HG02623 (cell line): ENCODE measurements around the gene LIPH.
"Not testable (repeated sequence)": the region's sequence is repeated elsewhere in the genome, so short reads cannot be mapped to it uniquely, and the experiment has no call there.

Source experiments
- ATAC-seq: cut with Tn5 transposase; IDR thresholded peaks from one replicate; pipeline ENCODE4 v1.9.1; 2021; ENCODE audit warnings: moderate library complexity; ENCODE audit not compliant: unreplicated experiment

LIPH gene

GRCh38 chr3:185552358-185552877, at the start of gene LIPH:
Gene LIPH (minus strand): TSS chr3:185552588. CDS start chr3:185552471, 117 bp downstream.
- peak; percentile 85 for ATAC-seq

- no peak for ATAC-seq
Measured at GRCh38 chr3:185595526-185595925, 43.1 kb upstream of the LIPH start.

GRCh38 chr3:185594073-185594472, 41.7 kb upstream of the LIPH start:
- no peak for ATAC-seq

- no peak for ATAC-seq
Measured at GRCh38 chr3:185586686-185587039, 34.3 kb upstream of the LIPH start.

- peak; percentile 94 for ATAC-seq
Measured at GRCh38 chr3:185585859-185586685, 33.7 kb upstream of the LIPH start, which contains the start of gene SENP2. Gene SENP2 (plus strand): TSS chr3:185586295. CDS start chr3:185586414, 119 bp downstream.

GRCh38 chr3:185585518-185585858, 33.1 kb upstream of the LIPH start:
- ATAC-seq, result no peak

GRCh38 chr3:185584686-185585085, 32.3 kb upstream of the LIPH start:
- ATAC-seq, result no peak

GRCh38 chr3:185583925-185584324, 31.5 kb upstream of the LIPH start:
- ATAC-seq, result no peak

- no peak for ATAC-seq
Measured at GRCh38 chr3:185582871-185583270, 30.5 kb upstream of the LIPH start.

GRCh38 chr3:185582236-185582635, 29.8 kb upstream of the LIPH start:
- no peak for ATAC-seq

- peak; percentile 58 for ATAC-seq
Measured at GRCh38 chr3:185575108-185575869, 22.9 kb upstream of the LIPH start.

- ATAC-seq, result no peak
Measured at GRCh38 chr3:185572183-185572582, 19.8 kb upstream of the LIPH start.

GRCh38 chr3:185561958-185562357, 9.6 kb upstream of the LIPH start:
- no peak for ATAC-seq

GRCh38 chr3:185561374-185561943, 9.1 kb upstream of the LIPH start:
- no peak for ATAC-seq

GRCh38 chr3:185560676-185561075, 8.3 kb upstream of the LIPH start:
- no peak for ATAC-seq

GRCh38 chr3:185559706-185560090, 7.3 kb upstream of the LIPH start:
- no peak for ATAC-seq

GRCh38 chr3:185558395-185558794, 6.0 kb upstream of the LIPH start:
- no peak for ATAC-seq

- ATAC-seq, result not testable (repeated sequence)
Measured at GRCh38 chr3:185556640-185557039, 4.3 kb upstream of the LIPH start.

GRCh38 chr3:185555860-185556347, 3.5 kb upstream of the LIPH start:
- ATAC-seq, result no peak

- no peak for ATAC-seq
Measured at GRCh38 chr3:185555101-185555501, 2.7 kb upstream of the LIPH start.

GRCh38 chr3:185549651-185550111, 2.7 kb downstream of the LIPH start:
- ATAC-seq, result no peak
